GM10847 (cell line): ENCODE data around the gene CPHXL2.

Experiments used
- POLR2A ChIP-seq: IDR thresholded peaks from 2 replicates; pipeline ENCODE4 v1.6.1; 2011; ENCODE audit not compliant: insufficient read length; ENCODE audit errors: extremely low read depth

Gene CPHXL2

GRCh38 chr16:75622761-75623605, 53.8 kb downstream of the CPHXL2 start, which contains the start of gene ADAT1:
Gene ADAT1 (minus strand): TSS chr16:75623281. CDS start chr16:75620799, 2,482 bp downstream.
- TF ChIP-seq POLR2A: peak; percentile 86

GRCh38 chr16:75621170-75621477, 55.7 kb downstream of the CPHXL2 start:
- no peak for TF ChIP-seq POLR2A

DNA sequence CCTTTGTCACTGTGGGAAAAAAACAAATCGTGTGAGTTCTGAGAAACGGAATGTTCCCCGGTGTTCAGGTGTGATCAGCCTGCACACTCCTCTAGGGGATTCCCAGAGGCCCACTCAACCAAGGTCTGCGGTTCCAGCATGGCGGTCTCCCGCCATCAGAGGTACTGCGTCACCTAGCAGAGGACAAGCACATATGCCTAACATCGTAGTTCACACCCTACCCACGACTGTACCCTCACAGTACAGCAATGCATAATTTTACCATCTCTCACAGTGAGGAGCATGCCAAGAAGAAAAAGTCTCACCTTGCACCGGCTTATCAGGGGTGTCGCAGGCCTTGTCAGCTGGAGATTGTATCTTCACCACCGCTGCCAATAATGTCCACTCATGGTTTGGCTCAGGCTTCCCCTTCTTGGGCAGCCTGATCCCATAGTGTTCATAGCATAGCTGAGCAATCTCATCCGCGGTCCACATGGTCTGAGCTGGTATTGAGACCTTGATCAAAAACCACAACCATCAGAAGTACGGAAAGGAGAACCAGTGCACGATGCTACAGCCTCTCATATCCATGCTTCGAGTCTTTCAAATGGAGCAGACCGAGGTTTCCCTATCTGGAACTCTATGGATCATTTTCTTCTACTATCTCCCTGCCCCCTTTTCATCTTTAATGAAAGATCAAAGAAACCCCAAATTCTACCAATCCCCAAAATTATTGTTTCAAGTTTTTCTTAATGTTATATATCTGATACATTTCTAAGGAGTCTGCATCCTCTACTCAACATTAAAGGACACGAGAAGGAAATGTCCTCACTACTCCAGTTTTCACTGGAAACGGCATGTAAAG, 56.3 kb downstream of the CPHXL2 start:
- no peak for TF ChIP-seq POLR2A

DNA sequence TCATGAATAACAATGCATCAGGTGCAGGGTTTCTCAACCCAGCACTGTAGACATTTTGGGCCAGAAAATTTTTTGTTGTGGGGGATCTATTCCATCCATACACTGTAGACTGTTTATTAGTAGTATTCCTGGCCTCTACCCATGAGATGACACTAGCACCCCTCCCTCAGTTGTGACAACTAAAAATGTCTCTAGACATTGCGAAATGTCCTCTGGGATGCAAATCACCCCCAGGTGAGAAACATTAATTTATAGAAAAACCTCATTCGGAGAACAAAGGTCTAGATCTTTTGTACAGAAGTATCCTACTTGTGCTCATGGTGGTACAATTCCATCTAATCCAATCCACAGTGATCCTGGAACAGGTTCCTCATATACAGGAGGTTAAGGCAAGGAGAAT, 58.0 kb downstream of the CPHXL2 start:
- TF ChIP-seq POLR2A: no peak

DNA sequence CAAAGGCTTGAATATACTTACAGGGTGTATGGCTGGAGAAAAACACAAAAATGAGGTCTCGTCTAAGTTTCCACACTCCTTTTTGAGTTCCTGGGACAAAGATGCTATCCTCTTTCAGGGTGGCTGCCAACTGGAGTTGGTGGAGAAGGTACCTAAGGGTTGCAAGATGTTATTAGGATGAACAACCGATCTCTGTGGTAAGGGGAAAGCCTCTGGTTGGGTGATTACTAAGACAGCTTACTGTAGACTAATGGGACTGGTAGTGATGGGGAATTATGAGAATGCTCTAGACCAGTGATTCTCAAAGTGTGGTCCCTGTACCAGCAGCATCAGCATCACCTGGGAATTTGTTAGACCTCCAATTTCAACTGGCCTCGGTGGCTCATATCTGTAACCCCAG, 59.7 kb downstream of the CPHXL2 start:
- TF ChIP-seq POLR2A: no peak

- TF ChIP-seq POLR2A: no peak
These were observed 60.2 kb downstream of the CPHXL2 start for GRCh38 chr16:75616521-75617010.

GRCh38 chr16:75615619-75616018, 61.2 kb downstream of the CPHXL2 start:
- TF ChIP-seq POLR2A: no peak

GRCh38 chr16:75614066-75614897, 62.5 kb downstream of the CPHXL2 start:
- no peak for TF ChIP-seq POLR2A
